Measurements from ENCODE around the gene RABAC1. TPM values are rescaled to one million over a fixed set of nuclear protein-coding genes. Genes with fewer than 3 reads are reported as not detected.
"Not testable (repeated sequence)": the region's sequence is repeated elsewhere in the genome, so short reads cannot be mapped to it uniquely, and the experiment has no call there.

The RABAC1 gene
- total and polyA plus RNA-seq, 2 of the 13 experiments (the other 11 are each of a cell fraction or from before 2014, with no cell fraction given) = 37.4 to 74.0 TPM

GRCh38 chr19:41939209-41939608, 19.9 kb downstream of the RABAC1 start:
- BruUV-seq (replicated peaks); H3K36me3 ChIP-seq (replicated peaks in 1 of 2; ENCODE audit: control insufficient read depth in 1 of 2, insufficient read depth in 2 of 2, low read length in 2 of 2); DNase-seq (ENCODE audit: low spot score); H3K9me3 ChIP-seq (ENCODE audit: low read length); H3K4me2 ChIP-seq (ENCODE audit: low read depth, low read length); H2AFZ ChIP-seq (ENCODE audit: low read length); H3K4me3 ChIP-seq (replicated peaks in 1 of 3; ENCODE audit: insufficient read depth in 1 of 3, low read depth in 2 of 3, low read length in 3 of 3); intact Hi-C loops (cut with micrococcal nuclease; ENCODE audit: unreplicated experiment); H3K4me1 ChIP-seq (ENCODE audit: insufficient read depth, low read length); H3K9ac ChIP-seq (ENCODE audit: insufficient read depth, low read depth, low read length); H3K79me2 ChIP-seq (ENCODE audit: insufficient read depth, low read length); H4K20me1 ChIP-seq (ENCODE audit: insufficient read depth, low read length); FAIRE-seq; POLR2A ChIA-PET; ATAC-seq; CTCF ChIA-PET (ENCODE audit: low intra/inter-chr PET ratio, low total read pairs); H3K27ac ChIP-seq (ENCODE audit: extremely low read length, insufficient read depth, low read length): not testable (repeated sequence)
- peak; percentile 80 for TF ChIP-seq ZSCAN22 (CRISPR knock-in tag; IDR thresholded peaks at IDR 0.05)
- H3K27me3 ChIP-seq (ENCODE audit: control insufficient read depth in 1 of 2, insufficient read depth in 2 of 2, low read length in 2 of 2) = peaks cover 10 to 51% of the 10 kb centered on the region in 2 experiments; a peak in 4 of 5 replicates
- in situ Hi-C loops (cut with HindIII; ENCODE audit: extremely low pct_ligation_motif_present, low pct_unique_long_range_greater_than_20kb) = loop anchor here (10.0 kb wide), 1 partner anchor 54 kb away; the partner anchor contains the start of gene ARHGEF1

GRCh38 chr19:41937525-41938468, 21.3 kb downstream of the RABAC1 start:
- BruUV-seq (replicated peaks) = no TSS peak
- H3K4me2 ChIP-seq (ENCODE audit: low read depth, low read length) = no peak overlapping the region
- DNase-seq (ENCODE audit: low spot score) (no peak), ATAC-seq (no peak), FAIRE-seq (no peak)
- no peaks in the 10 kb centered on the region for H3K36me3 ChIP-seq (replicated peaks in 1 of 2; ENCODE audit: control insufficient read depth in 1 of 2, insufficient read depth in 2 of 2, low read length in 2 of 2)
- CTCF ChIA-PET (ENCODE audit: low intra/inter-chr PET ratio, low total read pairs) = no interaction called here
- WGBS (ENCODE audit: low lambda C conversion rate) = 31% methylated on average over 20 of the region's 22 CpGs
- peaks cover 6% of the 10 kb centered on the region; the same call in 1 of the 2 replicates for H4K20me1 ChIP-seq (ENCODE audit: insufficient read depth, low read length)
- TF ChIP-seq ZSCAN22 (CRISPR knock-in tag; IDR thresholded peaks at IDR 0.05) (peak; percentile 80), ZMYM3 (CRISPR knock-in tag; IDR thresholded peaks at IDR 0.05) (no peak)
- TF ChIP-seq, protein P1, sequence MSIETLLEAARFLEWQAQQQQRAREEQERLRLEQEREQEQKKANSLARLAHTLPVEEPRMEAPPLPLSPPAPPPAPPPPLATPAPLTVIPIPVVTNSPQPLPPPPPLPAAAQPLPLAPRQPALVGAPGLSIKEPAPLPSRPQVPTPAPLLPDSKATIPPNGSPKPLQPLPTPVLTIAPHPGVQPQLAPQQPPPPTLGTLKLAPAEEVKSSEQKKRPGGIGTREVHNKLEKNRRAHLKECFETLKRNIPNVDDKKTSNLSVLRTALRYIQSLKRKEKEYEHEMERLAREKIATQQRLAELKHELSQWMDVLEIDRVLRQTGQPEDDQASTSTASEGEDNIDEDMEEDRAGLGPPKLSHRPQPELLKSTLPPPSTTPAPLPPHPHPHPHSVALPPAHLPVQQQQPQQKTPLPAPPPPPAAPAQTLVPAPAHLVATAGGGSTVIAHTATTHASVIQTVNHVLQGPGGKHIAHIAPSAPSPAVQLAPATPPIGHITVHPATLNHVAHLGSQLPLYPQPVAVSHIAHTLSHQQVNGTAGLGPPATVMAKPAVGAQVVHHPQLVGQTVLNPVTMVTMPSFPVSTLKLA (IDR thresholded peaks at IDR 0.05) = peak; percentile 47
- no peaks in the 10 kb centered on the region for H3K4me1 ChIP-seq (ENCODE audit: insufficient read depth, low read length)
- intact Hi-C loops (cut with micrococcal nuclease; ENCODE audit: unreplicated experiment) = no loop called here
- no peaks in the 10 kb centered on the region for H3K9me3 ChIP-seq (ENCODE audit: low read length)
- no peak overlapping the region for H3K9ac ChIP-seq (ENCODE audit: insufficient read depth, low read depth, low read length)
- POLR2A ChIA-PET = no interaction called here
- no peaks in the 10 kb centered on the region for H3K79me2 ChIP-seq (ENCODE audit: insufficient read depth, low read length)
- H3K4me3 ChIP-seq (replicated peaks in 1 of 3; ENCODE audit: insufficient read depth in 1 of 3, low read depth in 2 of 3, low read length in 3 of 3) = no peak overlapping the region
- H3K27ac ChIP-seq (ENCODE audit: extremely low read length, insufficient read depth, low read length) = no peak overlapping the region
- in situ Hi-C loops (cut with HindIII; ENCODE audit: extremely low pct_ligation_motif_present, low pct_unique_long_range_greater_than_20kb) = loop anchor here (10.0 kb wide), 1 partner anchor 53 kb away; the partner anchor contains the start of gene ARHGEF1
- no peak overlapping the region for H2AFZ ChIP-seq (ENCODE audit: low read length)
- H3K27me3 ChIP-seq (ENCODE audit: control insufficient read depth in 1 of 2, insufficient read depth in 2 of 2, low read length in 2 of 2) = peaks cover 14 to 64% of the 10 kb centered on the region in 2 experiments; a peak in 4 of 5 replicates

Data from HepG2 (cell line).